KG1 (cell line): Measurements from ENCODE around the gene CD27.

Experiments
- DNase-seq: peaks from one replicate; lab custom pipeline; 2025; lab: John Stamatoyannopoulos, UW

CD27 gene

GRCh38 chr12:6434205-6435140, 10.3 kb upstream of the CD27 start:
- no peak for DNase-seq

DNA sequence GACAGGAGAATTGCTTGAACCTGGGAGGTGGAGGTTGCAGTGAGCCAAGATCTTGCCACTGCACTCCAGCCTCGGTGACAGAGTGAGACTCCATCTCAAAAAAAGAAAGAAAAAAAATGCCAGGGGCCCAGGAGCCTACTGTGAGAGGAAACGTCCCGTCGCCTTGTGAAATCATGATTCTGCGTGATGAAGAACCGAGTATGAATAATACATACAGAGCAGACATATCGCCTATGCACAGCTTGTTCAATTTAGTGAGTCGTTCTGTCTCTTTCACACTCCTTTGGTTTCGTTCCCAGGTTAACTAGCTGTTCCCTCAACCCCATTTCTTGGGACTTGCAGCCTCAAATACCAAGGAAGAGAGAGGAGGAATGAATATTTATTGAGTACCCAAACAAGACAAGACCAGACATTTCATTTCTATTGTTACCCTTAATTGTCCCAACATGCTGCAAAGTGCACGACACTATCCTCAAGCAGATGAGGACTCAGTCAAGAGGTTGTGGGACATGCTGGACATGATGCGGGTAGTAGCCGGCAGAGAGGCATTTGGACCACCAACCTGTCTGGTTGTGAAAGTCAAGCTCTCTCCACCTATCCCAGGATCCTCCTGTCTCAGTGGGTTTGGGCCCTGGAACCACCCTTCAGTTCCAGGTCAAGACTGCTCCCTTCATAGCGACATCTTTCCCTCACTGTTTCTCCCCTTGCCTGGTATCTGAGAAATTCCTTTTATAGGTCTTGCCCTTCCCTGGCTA, 8.6 kb upstream of the CD27 start:
- DNase-seq, result no peak

DNA sequence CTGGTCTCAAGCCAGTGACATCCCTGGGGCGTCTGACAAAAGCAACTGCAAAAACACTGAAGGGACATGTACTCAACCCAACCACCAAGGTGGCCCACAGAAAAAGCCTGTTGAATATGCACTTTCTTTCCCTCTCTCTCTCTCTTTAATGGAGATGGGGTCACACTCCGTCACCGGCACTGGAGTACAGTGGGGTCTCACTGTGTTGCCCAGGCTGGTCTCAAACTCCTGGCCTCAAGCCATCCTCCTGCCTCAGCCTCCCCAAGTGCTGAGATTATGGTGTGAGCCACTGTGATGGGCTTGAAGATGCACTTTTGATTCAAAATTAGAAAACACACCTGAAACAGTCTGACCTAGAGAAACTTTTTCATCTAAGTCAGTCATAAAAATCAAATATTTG, 7.2 kb upstream of the CD27 start:
- no peak for DNase-seq

DNA sequence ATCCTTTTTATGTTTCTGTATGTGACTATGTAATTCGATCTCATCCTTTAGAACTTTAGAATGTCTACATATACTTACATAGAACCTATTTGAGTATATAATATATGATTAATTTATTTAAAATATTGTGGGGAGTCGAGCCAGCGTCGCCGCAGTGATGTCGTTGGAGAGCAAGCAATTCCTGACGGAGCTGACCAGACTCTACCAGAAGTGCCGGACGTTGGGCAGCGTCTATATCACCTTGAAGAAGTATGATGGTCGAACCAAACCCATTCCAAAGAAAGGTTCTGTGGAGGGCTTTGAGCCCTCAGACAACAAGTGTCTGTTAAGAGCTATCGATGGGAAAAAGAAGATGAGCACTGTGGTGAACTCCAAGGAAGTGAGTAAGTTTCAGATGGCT, 6.4 kb upstream of the CD27 start:
- DNase-seq, result no peak

- no peak for DNase-seq
Observed at GRCh38 chr12:6440391-6440790, 4.4 kb upstream of the CD27 start.

DNA sequence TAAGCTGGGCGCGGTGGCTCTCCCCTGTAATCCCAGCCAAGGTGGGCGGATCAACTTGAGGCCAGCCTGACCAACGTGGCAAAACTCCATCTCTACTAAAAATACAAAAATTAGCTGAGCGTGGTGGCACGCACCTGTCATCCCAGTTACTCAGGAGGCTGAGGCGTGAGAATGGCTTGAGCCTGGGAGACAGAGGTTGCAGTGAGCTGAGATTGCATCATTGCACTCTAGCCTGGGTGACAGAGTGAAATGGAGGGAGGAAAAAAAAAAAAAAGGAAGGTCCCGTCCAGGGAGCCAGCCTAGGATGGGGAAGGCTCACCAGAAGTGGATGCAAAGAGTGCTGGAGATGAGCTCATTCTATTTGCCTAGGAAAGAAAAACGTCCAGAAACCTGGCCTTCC, 1.9 kb upstream of the CD27 start:
- DNase-seq, result no peak

DNA sequence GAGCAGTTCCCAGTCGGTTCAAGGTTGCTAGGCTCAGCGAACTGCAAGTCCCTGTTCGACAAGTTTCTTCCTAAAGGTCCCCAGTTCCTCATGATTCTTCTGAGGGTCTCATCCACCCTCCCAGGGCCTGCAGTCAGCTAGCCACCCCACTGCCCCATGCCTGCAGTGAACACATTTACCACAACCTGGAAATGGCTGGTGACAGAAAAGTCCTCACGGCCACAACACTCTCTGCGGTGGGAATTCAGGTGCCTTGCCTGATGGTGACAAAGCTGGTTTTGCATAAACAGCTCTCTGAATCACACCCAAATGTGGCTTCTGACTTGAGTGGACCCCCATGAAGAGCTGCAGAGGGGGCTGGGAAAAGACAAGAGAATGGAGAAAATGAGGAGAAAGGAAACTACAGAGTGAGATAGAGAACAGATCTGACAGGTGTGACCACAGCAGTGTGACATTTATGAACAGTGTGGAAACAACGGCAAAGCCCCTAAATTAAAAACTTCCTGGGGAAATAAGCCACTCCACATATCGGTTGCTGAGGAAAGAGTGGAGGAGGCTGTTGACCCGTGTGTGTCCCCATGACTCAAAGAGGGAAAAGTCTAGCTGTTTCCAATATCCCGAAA, 1.3 kb upstream of the CD27 start:
- no peak for DNase-seq

GRCh38 chr12:6444031-6444430, 724 bp upstream of the CD27 start:
- DNase-seq, result no peak

DNA sequence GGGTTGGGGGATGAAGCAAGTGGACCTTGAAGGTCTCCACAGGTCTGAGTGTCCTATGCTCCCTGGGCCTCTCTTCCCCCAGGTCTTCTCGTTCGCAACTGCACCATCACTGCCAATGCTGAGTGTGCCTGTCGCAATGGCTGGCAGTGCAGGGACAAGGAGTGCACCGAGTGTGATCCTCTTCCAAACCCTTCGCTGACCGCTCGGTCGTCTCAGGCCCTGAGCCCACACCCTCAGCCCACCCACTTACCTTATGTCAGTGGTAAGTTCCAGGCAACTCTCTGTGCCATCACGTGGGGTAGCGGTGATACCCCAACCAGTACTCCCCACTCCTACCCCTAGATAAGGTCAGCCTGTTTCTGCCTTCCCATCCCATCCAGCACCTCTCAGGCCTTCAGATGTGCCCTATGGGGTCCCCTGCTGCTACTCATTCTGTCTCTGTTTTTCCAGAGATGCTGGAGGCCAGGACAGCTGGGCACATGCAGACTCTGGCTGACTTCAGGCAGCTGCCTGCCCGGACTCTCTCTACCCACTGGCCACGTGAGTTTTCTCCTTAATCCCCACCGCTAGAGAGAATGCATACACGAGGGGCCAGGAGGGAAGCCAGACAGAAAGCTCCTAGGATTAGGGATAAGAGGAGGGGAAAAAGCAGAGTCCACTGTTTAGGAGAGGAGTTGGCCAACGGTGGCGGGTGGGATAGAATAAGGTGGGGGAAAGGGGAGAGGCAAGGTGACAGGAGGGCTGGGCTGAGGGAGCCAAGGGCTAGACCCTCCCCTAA, 5.5 kb downstream of the CD27 start:
- DNase-seq, result no peak

DNA sequence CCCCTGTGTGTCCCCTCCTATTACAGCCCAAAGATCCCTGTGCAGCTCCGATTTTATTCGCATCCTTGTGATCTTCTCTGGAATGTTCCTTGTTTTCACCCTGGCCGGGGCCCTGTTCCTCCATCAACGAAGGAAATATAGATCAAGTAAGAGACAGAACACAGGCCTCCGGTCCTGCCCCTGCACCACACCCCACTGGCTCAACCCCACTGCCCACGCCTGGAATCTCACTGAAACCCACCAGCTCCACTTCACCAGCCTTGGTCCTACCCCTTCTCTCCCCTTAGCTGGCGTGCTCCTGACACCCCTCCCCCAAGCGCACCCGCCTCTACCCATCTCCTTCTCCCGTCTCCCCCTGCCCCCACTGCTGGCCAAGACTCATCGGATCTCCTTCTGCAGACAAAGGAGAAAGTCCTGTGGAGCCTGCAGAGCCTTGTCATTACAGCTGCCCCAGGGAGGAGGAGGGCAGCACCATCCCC, 6.2 kb downstream of the CD27 start:
- no peak for DNase-seq

GRCh38 chr12:6451348-6452244, 6.8 kb downstream of the CD27 start, which contains the start of gene TAPBPL:
TAPBPL (plus strand) TSS chr12:6452042; CDS start chr12:6452249, 207 bp downstream.
- DNase-seq, result peak; percentile 53

- DNase-seq, result no peak
Observed at GRCh38 chr12:6452245-6452943, 7.6 kb downstream of the CD27 start.

GRCh38 chr12:6452944-6453630, 8.3 kb downstream of the CD27 start:
- DNase-seq, result no peak

- no peak for DNase-seq
Observed at GRCh38 chr12:6457220-6457945, 12.6 kb downstream of the CD27 start.

DNA sequence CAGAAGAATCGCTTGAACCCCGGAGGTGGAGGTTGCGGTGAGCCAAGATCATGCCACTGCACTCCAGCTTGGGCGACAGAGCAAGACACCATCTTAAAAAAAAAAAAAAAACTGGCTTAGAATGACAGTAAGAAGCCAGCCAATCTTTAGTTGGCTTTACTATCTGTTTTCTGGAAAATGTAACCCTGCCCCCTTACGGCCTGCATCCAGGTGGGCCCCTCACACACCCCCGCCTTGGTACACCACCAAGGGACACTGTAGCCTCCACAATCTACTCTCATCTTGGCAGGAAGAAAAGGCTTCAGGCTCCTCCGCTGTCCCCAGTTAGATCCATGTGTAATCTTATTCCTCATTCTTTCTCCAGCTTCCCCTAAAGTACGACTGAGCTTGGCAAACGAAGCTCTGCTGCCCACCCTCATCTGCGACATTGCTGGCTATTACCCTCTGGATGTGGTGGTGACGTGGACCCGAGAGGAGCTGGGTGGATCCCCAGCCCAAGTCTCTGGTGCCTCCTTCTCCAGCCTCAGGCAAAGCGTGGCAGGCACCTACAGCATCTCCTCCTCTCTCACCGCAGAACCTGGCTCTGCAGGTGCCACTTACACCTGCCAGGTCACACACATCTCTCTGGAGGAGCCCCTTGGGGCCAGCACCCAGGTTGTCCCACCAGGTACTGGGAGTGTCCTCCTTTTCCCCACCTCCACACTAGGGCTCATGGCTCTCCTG, 13.7 kb downstream of the CD27 start:
- no peak for DNase-seq

- DNase-seq, result no peak
Observed at GRCh38 chr12:6459004-6459337, 14.2 kb downstream of the CD27 start.

- no peak for DNase-seq
Observed at GRCh38 chr12:6460751-6461371, 16.1 kb downstream of the CD27 start.
